GM12875 (cell line): ENCODE results near the gene COL23A1.

Source experiments
- H3K4me3 ChIP-seq: one replicate; pipeline ENCODE4 v1.5.1; 2011; ENCODE audit warnings: low read depth, low read length, control low read depth
- TF ChIP-seq, protein P1 (sequence below): IDR thresholded peaks from 2 replicates; pipeline ENCODE4 v1.5.1; 2011; ENCODE audit warnings: low read depth, mild to moderate bottlenecking, control low read depth, inconsistent platforms, low read length, moderate library complexity, borderline replicate concordance; ENCODE audit not compliant: insufficient read depth

COL23A1 gene

DNA sequence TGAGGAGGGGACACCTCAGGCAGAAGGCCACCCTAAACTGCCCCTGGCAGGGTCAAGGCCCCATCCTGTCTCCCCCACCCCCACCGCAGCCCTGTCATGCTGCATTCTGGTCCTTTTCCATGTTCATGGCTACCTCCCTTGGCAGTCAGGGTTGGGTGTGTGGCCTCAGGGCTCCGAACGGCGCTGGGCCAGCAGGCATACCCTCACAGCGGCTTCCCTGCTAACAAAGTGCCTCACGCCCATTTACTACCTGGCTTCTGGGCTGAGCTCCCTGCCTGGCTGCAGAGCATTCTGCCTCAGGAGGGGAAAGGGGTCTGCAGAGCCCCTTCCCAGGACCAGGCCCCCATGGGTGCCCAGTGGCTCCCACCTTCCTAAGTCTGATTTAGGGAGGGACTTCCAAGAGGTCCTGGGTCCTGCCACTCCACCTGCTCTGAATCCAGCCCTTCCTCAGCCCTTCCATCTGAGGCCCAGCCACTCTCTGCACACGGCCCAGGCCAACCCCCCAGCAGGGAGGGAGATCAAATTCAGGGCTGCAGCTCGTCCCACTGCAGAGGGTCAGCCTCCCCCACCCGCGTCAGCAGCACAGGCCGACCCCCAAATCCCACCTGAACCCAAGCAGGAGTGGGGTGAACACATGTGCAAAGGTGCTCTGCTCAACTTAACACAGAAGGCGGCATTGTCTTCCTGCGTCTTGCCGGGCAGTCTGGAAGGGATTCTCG is 241.7 kb downstream of the COL23A1 start:
- TF ChIP-seq, protein P1, sequence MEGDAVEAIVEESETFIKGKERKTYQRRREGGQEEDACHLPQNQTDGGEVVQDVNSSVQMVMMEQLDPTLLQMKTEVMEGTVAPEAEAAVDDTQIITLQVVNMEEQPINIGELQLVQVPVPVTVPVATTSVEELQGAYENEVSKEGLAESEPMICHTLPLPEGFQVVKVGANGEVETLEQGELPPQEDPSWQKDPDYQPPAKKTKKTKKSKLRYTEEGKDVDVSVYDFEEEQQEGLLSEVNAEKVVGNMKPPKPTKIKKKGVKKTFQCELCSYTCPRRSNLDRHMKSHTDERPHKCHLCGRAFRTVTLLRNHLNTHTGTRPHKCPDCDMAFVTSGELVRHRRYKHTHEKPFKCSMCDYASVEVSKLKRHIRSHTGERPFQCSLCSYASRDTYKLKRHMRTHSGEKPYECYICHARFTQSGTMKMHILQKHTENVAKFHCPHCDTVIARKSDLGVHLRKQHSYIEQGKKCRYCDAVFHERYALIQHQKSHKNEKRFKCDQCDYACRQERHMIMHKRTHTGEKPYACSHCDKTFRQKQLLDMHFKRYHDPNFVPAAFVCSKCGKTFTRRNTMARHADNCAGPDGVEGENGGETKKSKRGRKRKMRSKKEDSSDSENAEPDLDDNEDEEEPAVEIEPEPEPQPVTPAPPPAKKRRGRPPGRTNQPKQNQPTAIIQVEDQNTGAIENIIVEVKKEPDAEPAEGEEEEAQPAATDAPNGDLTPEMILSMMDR: no peak
- H3K4me3 ChIP-seq: no peak overlapping the region

DNA sequence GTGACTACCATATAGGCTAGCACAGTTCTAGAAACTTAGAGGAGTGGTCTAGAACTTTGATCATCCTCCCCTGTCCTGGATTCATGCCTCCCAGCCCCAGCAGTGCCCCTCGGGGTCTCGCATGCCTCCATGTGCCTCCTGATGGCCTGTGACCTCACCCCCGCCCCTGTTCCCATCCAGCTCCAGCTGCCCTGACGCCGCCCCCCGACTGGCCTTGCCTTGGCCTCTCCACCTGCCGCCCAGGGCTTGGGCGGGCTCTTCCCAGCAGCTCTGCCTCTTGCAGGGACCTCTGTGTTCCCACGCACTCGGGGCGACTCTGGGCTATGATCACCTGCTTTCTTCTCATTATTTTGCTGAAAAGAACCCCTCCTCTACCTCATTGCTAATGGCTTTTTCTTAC is 242.2 kb downstream of the COL23A1 start:
- TF ChIP-seq, protein P1: no peak

DNA sequence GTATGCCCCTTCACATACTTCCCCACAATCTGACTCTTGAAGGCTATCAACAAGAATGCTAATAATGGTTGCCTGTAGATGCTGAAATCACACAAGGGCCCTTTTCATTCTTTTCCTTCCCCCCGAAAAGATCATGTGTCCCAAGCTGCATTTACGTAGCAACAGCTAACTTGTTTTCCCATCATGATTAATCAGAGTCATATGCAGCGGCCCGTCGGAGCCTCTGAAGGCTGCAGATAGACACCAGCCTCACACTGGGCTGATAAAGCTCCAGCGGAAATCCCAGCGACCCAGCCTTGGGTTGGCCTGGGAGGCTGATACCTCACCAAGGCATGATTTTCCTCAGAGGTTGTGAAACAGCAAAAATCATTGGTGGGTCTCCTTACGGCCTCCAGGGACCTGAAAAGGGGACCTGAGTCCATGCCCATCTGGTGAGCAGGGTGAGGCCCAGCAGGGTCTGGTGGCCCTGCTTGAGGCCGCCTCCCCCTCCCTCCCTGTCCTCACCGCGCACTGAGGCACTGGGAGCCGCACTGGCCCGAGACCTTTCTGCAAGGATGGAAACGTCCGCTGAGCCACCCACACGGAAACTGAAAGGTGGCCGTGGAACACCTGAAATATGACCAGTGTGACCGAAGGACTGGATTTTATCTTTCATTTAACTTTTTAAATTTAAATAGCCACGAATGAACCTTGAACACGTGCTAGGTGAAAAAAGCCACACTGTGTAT is 243.4 kb downstream of the COL23A1 start:
- TF ChIP-seq, protein P1: no peak
- H3K4me3 ChIP-seq: no peak overlapping the region

More for the DNA sequence above, 242.2 kb downstream of the COL23A1 start:
- no peak overlapping the region for H3K4me3 ChIP-seq

DNA sequence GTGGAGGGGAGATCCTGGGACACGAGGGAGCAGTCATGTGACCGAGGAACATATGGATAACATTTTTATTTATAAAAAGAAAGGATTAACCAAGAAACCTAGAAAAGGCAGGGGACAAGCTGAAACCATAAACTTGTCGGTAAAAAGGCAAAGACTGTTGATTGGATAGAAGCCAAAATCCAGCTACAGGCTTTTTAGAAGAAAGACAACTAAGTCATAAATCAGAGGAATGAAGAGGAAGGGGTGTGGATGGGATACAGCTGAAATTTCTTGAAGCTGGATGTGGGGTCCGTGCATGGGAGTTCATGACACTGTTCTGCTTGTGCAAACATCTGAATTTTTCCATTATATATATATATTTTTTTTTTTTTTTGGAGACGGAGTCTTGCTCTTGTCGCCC is 246.9 kb downstream of the COL23A1 start:
- TF ChIP-seq, protein P1: no peak
- H3K4me3 ChIP-seq: no peak overlapping the region

DNA sequence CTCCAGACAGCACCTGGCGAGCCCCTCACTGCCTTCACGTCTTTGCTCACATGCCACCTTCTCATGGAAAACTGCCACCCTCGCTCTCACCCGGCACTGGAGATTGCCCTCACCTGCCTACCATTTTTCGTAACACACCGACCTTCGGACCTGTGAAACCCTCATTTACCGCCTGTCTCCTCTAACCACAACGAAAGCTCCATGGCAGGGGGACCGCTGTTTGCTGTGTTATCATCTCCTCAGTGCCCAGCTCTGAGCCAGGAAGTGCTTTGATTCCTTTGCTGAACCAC is 248.4 kb downstream of the COL23A1 start:
- TF ChIP-seq, protein P1: no peak
- no peak overlapping the region for H3K4me3 ChIP-seq

DNA sequence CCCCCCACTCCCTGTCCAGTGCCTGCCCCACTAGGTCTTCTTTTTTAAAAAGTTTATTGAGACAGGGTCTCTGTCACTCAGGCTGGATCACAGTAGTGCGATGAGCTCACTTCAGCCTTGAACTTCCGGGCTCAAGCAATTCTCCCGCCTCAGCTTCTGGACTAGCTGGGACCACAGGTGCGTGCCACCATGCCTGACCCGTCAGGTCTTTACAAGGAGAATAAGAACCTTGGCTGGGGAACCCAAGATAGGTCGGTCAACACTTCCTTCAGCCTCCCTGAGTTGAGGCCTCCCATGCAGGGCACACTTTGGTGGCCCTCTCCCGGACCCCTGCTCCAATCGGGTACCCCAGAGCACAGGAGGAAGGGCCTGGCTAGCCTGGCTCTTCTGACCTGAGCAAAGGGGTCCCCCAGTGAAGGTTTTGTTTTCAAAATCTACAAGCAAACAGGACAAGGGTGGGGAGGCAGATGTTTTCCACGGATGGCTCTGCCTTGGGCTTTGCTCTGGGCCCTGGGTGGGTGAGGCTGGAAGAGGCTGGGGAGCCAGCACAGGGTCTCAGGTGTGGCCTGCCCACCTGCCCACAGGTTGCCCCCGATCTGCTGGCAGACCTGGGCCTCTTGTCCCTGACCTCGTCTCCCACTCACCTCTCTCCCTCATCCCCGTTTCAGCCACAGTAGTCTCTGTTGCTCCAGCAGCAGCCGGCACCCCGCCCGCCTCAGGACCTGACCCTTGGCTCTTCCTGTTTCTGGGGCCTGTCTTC is 248.9 kb downstream of the COL23A1 start:
- H3K4me3 ChIP-seq: no peak overlapping the region
- TF ChIP-seq, protein P1: no peak
